HG03354 (cell line): ENCODE results near the gene LTA.
A peak's percentile ranks its signal among the peaks of the same experiment; 100 is the strongest.
"Not testable (repeated sequence)": the region's sequence is repeated elsewhere in the genome, so short reads cannot be mapped to it uniquely, and the experiment has no call there.

Experiments
- ATAC-seq: cut with Tn5 transposase; IDR thresholded peaks from one replicate; pipeline ENCODE4 v1.9.1; 2021; ENCODE audit warnings: mild to moderate bottlenecking; ENCODE audit not compliant: unreplicated experiment, poor library complexity, severe bottlenecking

LTA gene

DNA sequence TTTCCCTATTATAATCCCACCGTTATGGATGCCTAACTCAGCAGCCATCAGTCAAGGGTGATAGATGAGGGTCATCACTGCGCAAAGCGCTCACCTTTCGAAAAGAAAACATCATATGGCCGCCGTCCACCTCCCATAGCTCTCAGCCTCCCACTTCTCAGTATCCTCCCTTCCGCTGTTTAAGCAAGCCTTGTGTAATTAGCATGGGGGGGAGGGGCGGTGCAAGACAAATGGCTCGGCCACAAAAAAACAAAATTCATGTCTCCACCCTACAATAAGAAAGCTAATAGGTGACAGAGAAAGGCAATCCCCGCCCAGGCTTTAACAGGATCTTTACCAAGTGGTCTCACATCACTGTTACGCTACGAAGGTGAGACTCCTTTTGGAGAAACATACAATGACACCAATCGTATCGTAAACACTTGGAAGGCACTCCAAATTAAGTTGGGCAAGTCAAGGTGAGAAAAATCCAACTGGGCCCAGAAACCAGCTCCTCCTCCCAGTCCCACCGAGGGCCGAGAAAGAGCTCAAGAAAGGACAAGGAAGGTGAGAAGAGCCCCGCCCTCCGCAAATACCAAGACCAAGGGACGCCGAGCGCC is 30.9 kb upstream of the LTA start:
- peak; percentile 21 for ATAC-seq

DNA sequence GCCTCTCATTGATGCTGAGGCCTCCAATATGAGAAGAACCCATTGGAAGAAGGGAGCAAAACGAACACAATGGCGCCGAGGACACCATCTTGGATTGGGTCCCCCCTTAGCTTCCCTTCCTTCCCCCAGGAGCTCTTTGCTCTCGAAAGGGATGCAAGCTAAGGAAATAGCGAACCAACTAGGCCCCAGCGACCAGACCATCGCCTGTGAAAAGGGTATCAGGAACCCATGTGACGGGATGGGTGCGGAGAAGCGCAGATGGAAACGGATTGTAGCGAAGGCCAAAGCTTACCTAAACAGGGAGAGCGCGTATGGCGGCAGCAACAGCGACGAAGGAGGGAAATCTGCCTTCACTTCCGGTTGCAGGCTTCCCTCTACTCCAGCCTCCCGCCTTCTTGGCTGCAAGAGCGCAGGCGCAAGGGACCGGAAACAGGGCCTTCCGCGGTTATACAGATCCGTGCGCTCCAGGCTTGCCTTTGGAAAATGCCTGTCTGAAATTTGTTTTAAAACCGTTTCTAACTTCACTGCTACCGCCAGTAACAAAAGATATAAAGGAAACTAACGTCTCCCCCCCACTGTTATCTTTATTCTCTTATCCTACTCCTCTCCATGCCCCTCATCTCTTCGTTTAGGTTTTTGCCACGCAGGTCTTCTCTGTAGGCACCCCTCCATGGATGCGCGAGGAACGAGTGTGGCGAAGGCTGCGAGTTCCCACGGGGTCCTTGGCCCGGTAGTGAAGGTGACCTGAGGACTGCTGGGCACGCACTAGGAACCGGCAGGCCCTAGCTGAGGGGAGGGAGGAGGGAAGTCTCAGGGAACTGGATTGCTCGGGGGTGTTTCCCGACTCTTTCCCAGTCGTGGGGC is 30.2 kb upstream of the LTA start, which contains the start of gene DDX39B:
Gene DDX39B, minus strand, starts transcription at position 346 of the 864 bp plus-strand sequence. CDS start 1,471 bp downstream, outside the sequence.
- ATAC-seq, result peak; percentile 64

DNA sequence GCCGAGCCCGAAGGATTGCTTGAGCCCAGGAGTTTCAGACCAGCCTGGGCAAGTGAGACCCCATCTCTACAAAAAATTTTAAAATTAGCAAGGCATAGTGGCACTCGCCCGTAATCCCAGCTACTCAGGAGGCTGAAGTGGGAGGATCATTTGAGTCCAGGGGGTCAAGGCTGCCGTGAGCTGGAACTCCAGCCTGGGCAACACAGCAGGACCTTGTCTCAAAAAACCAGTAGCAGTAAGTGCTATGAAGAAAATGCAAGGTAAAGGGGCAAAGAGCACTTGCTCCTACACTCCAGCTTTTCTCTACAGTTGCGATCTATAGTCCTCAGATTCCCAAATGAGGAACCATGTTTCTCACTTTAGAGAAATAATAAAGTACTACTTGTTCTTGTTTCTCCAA is 28.4 kb upstream of the LTA start:
- no peak for ATAC-seq

DNA sequence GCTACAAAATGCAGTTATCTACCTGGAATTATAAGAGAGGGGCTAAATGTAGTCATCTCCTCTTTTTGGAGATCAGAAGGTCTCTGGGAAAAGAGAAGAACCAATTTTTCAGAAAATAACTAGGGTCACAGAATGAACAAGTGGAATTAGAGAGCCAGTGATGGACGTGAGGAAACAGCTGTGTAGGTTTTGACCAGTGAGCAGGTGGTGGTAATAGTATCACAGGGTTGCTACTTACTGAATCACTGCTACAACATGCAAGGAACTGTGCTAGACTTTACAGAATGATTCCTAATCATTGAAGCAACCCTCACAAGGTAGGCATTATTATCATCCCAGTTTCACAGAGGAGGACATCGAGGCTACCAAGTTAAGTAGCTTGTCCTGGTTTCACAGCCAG is 27.4 kb upstream of the LTA start:
- no peak for ATAC-seq

DNA sequence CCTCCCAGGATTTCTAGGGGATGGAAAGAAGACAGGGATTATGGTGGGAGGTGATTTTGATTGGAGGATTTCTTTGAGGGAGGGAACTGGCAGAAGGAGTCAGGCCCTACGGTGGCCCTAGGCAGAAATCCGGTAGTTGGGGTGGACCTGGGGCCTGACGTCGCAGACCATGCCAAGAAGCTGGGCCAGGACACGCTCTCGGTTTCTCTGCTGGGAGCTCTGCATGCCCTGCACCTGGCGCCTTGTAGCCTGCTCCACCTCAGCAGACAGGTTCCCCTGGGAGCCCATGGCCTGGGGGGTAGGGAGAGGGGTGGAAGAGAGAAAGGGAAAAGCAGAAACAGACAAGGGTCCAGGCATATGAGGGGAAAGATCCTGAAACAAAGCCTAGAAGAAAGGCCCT is 26.8 kb upstream of the LTA start:
- no peak for ATAC-seq

DNA sequence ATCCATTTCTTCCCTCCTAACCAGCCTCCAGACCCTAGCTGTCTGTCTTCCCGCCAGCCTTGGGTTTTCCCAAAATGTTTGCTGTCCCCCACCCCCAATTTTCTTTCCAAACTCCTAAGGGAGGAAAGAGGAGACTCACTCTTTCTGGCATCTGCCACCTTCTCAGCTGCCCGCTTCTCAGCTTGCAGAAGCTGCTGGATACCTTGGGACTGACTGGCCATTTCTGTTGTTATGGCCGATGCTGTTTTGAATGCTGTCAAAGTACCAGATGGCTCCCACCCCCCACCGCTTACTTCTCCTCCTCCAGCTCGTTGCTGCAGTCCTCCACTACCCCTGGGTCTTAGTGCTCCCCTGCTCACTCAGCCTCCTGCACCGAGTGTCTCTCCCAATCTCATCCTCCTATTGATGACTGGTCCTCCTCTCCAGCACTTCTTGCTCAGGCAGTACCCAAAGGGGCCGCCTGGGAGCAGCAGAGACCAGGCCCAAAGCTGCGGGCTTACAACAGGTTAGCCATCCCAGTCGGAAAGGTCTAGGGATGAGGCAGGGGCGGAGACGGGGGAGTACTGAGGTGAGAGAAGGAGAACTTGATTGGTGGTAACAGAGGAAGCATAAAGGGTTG is 25.6 kb upstream of the LTA start, which contains the start of gene ATP6V1G2:
Gene ATP6V1G2, minus strand, starts transcription at position 270 of the 619 bp plus-strand sequence. Its CDS starts 49 bp downstream, at position 221.
- peak; percentile 53 for ATAC-seq

DNA sequence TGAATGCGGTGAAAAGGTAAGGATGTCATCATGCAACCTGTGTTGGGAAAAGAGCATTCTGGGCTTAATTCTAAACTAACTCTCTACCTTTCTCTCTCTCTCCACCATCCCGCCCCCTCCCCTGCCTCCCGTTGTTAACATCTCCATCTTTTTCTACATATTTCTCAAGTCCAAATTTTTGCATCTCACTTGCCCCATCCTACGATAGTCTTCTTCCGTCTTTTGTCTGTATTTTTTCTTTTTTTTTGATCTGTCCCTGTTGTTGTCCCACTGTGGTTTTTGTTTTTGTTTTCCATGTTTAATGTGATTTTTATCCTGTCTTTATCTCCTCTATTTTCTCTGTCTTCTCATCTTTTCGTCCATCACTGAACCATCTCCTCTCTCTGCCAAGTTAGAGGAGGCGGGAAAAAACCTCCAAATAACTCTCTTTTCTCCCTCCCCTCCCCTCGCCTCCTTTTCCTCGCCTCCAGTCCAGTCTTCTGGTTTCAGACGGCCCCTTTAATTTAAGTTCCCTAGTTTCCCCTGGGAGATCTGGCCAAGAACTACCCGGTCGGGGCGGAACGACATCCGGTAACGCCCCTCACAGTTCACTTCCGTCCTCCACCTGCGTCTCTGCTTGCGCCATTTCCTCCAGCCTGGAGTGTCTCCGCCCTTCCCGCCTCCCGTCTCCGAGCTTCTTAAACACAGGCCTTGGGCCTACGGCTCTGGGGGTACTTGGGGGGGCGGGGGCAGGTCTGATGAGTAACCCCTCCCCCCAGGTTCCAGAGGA is 24.9 kb upstream of the LTA start, which contains the start of gene NFKBIL1:
Gene NFKBIL1, plus strand, starts transcription at position 651 of the 769 bp plus-strand sequence. Its CDS starts 87 bp downstream, at position 738.
- ATAC-seq, result peak; percentile 71

DNA sequence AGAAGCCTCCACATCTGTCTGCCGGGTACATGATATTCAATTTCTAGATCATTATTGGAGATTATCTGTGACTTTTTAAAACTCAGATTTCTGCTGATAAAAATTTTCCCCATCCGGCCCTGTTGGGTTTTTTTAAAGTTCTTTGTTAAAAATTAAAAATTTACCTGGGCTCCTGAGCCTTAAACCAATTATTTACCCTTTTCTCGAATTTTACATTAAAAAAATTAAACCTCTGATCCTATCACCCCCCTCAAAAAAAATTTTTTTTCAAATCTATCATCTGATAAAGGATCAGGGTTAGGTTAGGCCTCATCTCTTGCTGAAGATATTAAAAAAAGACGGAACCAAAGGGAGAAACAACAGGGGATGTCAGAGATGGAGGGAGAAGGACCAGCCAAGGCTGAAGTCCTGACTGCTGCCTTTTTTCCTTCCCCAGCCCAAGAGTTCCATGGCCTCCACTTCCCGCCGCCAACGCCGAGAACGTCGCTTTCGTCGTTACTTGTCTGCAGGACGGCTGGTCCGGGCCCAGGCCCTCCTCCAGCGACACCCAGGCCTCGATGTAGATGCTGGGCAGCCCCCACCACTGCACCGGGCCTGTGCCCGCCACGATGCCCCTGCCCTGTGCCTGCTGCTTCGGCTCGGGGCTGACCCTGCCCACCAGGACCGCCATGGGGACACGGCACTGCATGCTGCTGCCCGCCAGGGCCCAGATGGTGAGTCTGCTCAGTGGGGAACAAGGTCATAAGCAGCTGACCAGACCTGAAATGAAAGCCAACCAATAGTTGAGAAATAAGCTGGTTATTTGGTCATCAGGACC is 24.2 kb upstream of the LTA start:
- ATAC-seq, result no peak

DNA sequence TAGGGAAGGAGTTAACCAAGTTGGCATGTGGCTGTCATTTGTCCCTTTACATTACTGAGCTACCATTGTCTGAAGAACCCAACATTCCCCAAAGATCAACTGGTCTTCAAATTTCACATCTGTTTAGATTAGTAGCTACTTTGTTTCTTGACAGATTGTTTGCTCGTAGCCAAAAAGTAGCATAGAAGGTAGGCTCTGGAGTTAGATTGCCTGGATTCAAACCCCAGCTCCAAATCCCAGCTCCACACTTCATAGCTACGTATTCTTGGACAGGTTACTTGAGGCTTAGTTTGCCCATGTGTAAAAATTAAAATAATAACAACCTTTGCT is 23.6 kb upstream of the LTA start:
- no peak for ATAC-seq

DNA sequence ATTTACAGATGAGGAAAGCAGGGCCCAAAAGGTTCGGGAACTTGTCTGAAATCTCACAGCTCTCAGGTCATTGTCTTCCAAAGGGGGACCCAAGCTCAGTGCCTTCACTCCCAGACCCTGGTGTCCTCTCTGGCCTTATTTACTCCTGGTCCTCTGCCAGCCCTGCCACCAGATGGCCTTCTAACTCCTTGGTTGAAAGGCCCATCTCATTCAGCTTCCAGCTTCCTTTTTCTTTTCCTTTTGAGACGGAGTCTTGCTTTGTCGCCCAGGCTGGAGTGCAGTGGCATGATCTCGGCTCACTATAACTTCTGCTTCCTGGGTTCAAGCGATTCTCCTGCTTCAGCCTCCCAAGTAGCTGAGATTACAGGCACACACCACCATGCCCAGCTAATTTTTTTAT is 20.7 kb upstream of the LTA start:
- ATAC-seq, result not testable (repeated sequence)

DNA sequence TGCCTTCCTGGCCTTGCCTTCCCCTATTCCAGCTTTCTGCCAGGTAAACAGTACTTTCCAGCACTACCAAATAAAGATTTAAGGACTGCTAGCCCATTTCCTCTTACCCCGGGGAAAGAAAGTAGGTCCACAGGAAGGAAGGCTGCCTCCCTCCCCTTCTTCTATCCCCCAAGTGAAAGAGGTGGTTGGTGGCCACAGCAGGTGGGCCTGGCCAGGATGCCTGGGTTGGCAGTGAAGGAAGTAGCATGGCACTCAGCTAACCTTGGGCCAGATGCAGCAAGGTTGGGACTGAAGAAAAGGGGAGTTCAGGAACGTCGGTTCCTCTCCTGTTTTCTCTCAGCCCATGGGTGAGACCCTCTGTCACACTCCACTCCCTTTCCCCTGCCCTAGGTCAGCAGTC is 15.8 kb upstream of the LTA start:
- no peak for ATAC-seq

DNA sequence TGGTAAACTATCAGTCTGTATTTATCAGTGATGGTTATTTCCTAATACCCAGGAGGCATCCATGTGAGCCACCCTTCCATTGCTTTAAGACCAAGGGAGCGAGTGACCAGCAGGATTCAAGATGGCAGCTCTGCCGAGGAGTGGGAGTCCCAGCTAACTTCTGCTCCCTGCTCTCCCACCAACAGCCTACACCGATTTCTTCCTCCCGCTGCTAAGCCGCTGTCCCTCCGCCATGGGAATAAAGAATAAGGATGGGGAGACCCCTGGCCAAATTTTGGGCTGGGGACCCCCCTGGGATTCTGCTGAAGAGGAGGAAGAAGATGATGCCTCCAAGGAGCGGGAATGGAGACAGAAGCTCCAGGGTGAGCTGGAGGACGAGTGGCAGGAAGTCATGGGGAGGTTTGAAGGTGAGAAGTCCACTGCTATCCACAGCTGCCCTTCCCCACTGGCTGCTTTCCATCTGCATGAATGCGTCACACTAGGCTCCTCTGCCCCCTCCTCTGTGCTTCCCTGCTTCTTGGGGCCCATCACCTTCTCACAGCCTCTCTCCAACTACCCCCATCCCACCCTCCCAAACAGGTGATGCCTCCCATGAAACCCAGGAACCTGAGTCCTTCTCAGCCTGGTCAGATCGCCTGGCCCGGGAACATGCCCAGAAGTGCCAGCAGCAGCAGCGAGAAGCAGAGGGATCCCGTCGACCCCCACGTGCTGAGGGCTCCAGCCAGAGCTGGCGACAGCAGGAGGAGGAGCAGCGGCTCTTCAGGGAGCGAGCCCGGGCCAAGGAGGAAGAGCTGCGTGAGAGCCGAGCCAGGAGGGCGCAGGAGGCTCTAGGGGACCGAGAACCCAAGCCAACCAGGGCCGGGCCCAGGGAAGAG is 14.4 kb upstream of the LTA start:
- no peak for ATAC-seq

DNA sequence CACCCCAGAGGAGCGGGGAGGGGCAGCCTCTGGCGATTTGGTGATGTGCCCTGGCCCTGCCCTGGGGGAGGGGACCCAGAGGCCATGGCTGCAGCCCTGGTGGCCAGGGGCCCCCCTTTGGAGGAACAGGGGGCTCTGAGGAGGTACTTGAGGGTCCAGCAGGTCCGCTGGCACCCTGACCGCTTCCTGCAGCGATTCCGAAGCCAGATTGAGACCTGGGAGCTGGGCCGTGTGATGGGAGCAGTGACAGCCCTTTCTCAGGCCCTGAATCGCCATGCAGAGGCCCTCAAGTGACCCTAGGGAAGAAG is 13.8 kb upstream of the LTA start:
- ATAC-seq, result no peak

DNA sequence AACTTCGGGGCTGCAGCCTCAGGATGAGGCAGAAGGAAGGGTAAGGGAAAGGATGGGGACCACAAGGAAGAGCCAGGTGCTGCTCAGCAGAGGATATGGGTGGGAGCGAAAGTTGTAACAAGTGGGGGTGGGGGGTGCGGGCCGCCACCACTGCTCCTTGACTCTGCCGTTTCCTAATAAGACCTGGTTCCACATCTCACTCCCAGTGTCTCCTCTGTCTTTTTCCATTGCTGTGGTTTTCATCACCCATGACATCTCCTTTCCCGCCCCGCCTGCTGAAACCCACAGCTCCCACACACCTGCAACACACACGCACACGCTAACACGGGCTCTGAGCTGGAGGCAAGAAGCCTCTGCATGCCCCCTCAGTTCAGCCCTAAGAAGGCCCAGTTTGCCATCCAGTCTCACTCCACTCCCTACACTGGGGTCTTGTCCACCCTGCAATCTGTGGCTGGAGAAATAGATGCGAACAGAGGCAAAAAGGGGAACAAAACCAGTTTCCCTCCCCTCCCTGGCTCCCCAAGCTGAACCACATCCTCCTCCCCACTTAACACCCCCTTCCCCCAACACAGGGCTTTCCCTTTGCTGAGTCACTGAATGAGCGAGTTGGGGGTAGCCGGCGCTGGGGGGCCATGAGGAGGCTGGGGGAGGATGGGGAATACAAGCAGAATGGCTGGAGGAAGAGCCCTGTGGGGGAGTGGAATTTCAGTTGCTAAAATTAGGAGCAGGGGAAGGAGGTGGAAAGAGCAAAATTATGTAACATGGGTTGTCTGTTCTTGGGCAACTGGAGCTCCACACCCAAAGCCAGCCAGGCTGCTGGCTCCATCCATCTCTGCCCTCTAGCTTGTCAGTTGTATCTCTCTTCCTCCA is 13.2 kb upstream of the LTA start:
- ATAC-seq, result no peak

DNA sequence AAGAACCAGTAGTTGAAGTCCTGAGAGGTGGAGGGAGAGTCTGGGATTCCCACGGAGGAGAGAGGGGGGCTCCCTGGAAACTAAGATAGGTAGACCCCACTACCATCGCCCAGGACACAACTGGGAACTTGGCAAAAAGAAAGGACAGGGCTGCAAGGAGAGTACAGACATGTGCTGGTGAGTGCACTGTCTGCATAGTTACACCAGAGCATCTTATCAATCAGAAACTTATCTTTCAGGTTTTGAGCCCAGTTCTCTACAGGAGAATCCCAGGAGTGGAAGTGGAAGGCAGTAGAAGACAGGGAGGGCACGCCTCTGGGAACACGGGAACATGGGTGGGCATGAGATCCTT is 12.5 kb upstream of the LTA start:
- peak; percentile 4 for ATAC-seq

DNA sequence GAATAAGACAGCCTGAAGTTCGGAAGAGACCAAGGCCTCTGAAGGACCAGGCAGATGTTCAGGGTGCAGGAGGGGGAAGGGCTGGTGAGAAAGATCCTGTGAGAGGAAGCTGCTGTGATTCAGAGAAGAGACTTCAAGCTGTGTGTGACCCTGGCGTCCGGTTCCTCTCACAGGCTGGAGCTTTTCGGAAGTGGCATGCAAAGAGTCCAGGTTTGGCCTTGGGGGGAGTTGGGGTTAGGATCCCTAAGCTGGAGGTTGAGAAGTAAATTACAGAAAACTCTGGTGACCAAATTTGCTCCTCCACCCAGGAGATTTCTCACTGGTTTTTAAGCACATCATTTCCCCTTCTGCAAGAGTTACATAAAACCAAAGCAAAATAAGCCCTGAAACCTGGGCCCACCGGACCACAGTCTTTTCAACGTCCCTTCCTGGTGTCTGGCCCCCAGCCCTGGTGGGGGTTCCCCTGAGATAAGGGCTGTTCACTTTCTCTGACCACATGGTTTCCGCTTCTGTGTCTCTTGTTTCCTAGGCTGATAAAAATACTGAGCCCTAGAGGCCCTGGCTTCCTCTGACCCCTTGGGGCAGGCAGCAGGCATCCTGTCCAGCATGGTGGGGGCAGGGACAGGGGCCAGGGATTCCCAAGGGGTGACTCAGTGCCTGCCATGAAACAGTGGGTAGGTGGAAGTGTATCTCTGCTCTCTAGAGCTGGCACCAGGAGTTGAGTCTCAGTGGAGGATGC is 12.0 kb upstream of the LTA start:
- peak; percentile 69 for ATAC-seq

DNA sequence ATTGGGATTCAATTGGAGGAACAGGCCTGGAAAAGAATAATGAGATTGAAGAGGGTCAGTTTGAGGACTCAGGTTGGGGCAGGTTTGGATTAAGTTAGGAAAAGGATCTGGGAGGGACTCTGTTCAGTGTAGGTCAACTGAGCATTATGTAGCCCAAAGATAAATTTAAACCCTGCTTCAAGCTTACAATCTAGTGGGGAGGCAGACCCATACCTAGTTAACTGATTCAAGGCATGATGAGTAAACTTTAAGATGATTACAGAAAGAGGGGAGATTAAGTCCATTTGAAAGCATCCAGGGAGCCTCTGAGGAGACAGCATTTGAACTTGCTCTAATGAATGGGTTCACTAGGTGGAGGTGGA is 11.4 kb upstream of the LTA start:
- no peak for ATAC-seq
